ENCODE results near the gene LGMN.
A peak's percentile ranks its signal among the peaks of the same experiment; 100 is the strongest.

The LGMN gene

GRCh38 chr14:92724516-92725340, 23.7 kb downstream of the LGMN start:
- DNase-seq = no peak

- DNase-seq = no peak
Measured at GRCh38 chr14:92719890-92720323, 28.5 kb downstream of the LGMN start.

GRCh38 chr14:92719421-92719820, 29.0 kb downstream of the LGMN start:
- DNase-seq = no peak

- no peak for DNase-seq
Measured at GRCh38 chr14:92718664-92719063, 29.8 kb downstream of the LGMN start.

GRCh38 chr14:92717571-92718042, 30.8 kb downstream of the LGMN start:
- DNase-seq = no peak

- DNase-seq = no peak
Measured at GRCh38 chr14:92716131-92716530, 32.3 kb downstream of the LGMN start.

GRCh38 chr14:92714739-92715307, 33.6 kb downstream of the LGMN start:
- peak; percentile 85 for DNase-seq

- no peak for DNase-seq
Measured at GRCh38 chr14:92712654-92713051, 35.8 kb downstream of the LGMN start.

- DNase-seq = no peak
Measured at GRCh38 chr14:92711976-92712653, 36.3 kb downstream of the LGMN start.

GRCh38 chr14:92710001-92710341, 38.5 kb downstream of the LGMN start:
- DNase-seq = no peak

GRCh38 chr14:92709340-92710000, 39.0 kb downstream of the LGMN start:
- DNase-seq = no peak

GRCh38 chr14:92706386-92706785, 42.0 kb downstream of the LGMN start:
- DNase-seq = no peak

- no peak for DNase-seq
Measured at GRCh38 chr14:92704821-92705220, 43.6 kb downstream of the LGMN start.

GRCh38 chr14:92704036-92704804, 44.2 kb downstream of the LGMN start:
- DNase-seq = no peak

- no peak for DNase-seq
Measured at GRCh38 chr14:92703516-92703915, 44.9 kb downstream of the LGMN start.

- no peak for DNase-seq
Measured at GRCh38 chr14:92702441-92702918, 45.9 kb downstream of the LGMN start.

GRCh38 chr14:92701826-92702225, 46.6 kb downstream of the LGMN start:
- no peak for DNase-seq

- no peak for DNase-seq
Measured at GRCh38 chr14:92698393-92698792, 50.0 kb downstream of the LGMN start.

- no peak for DNase-seq
Measured at GRCh38 chr14:92696366-92696765, 52.1 kb downstream of the LGMN start.

- no peak for DNase-seq
Measured at GRCh38 chr14:92695562-92695961, 52.9 kb downstream of the LGMN start.

GRCh38 chr14:92694807-92695206, 53.6 kb downstream of the LGMN start:
- no peak for DNase-seq
